ENCODE measurements around the gene GOLGA6D. TPM values are rescaled to one million over a fixed set of nuclear protein-coding genes. Genes with fewer than 3 reads are reported as not detected.

GOLGA6D gene
- total and polyA plus RNA-seq, 2 of the 4 experiments (the other 2 are of a cell fraction) = not detected

DNA sequence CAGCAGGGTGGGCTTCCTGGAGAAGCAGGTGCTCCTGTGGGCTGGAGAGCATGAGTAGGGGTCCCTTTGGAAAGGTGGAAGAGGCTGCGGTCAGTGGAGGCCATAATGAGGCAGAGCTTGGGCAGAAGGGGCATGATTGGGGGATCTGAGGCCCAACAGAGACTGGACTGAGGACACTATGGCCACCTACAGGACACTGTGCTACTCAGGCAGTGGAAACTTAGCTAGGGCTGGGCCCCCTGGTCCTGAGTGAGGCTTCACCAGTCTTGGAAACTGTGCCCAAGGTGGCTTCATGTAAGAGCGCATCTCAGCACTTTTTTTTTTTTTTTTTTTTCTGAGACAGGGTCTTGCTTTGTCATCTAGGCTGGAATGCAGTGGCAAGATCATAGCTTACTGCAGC is 46.9 kb downstream of the GOLGA6D start:
- Histone ChIP-seq H3K79me1 (ENCODE audit: low read depth in 1 of 2, low read length in 2 of 2) (no peaks in the 10 kb centered on the region), H4K5ac (ENCODE audit: low read depth, low read length) (no peak overlapping the region), H2BK15ac (ENCODE audit: low read depth, low read length) (no peak overlapping the region), H3K9me3 (ENCODE audit: control insufficient read depth, insufficient read depth, low read length) (no peaks in the 10 kb centered on the region), H2BK20ac (ENCODE audit: low read depth, low read length) (no peak overlapping the region), H3K27me3 (ENCODE audit: control insufficient read depth, insufficient read depth, low read length) (peaks cover 12% of the 10 kb centered on the region), H3K4me2 (ENCODE audit: low read depth, low read length) (no peak overlapping the region), H3K14ac (replicated peaks; ENCODE audit: low read depth, low read length) (no peak overlapping the region), H2BK5ac (ENCODE audit: low read depth, low read length, poor library complexity, severe bottlenecking) (no peak overlapping the region), H3K4ac (ENCODE audit: low read depth, low read length) (no peak overlapping the region), H2AK9ac (replicated peaks; ENCODE audit: low read depth, low read length, poor library complexity) (no peak overlapping the region), H3K9ac (ENCODE audit: low read depth, low read length) (no peak overlapping the region), H3K36me3 (ENCODE audit: control insufficient read depth, insufficient read depth, low read length) (no peaks in the 10 kb centered on the region), H2BK120ac (ENCODE audit: low read depth, low read length) (no peak overlapping the region), H3K9me1 (ENCODE audit: insufficient read depth, low read length) (no peaks in the 10 kb centered on the region), H3K23ac (ENCODE audit: low read depth, low read length) (no peak overlapping the region), H3K4me1 (ENCODE audit: control insufficient read depth, insufficient read depth, low read length) (no peaks in the 10 kb centered on the region), H3K27ac (ENCODE audit: insufficient read depth, low read length) (no peak overlapping the region), H4K20me1 (ENCODE audit: insufficient read depth, low read length) (no peaks in the 10 kb centered on the region), H3K56ac (ENCODE audit: extremely low read depth, insufficient read depth, low read length) (no peak overlapping the region), H3K18ac (ENCODE audit: low read depth, low read length) (no peak overlapping the region), H3K4me3 (ENCODE audit: insufficient read depth, low read depth, low read length) (no peak overlapping the region), H4K8ac (ENCODE audit: low read depth in 2 of 2, low read length in 2 of 2) (no peak overlapping the region), H2AK5ac (ENCODE audit: low read depth, low read length) (no peak overlapping the region), H2AFZ (replicated peaks; ENCODE audit: low read length, poor library complexity) (no peak overlapping the region), H4K91ac (ENCODE audit: insufficient read depth, low read depth, low read length) (no peak overlapping the region)
- BruUV-seq (replicated peaks) = no TSS peak
- dilution Hi-C loops (cut with HindIII; ENCODE audit: low sequenced_read_pairs, unreplicated experiment) = no loop called here
- TF ChIP-seq BHLHE40 (IDR thresholded peaks at IDR 0.05; ENCODE audit: low read depth, low read length) = no peak
- no peak for TF ChIP-seq MXI1 (IDR thresholded peaks at IDR 0.05; ENCODE audit: borderline replicate concordance, low read depth, low read length)
- no peak for TF ChIP-seq NFE2L2 (IDR thresholded peaks at IDR 0.05; ENCODE audit: low read depth, low read length)
- TF ChIP-seq CHD1 (IDR thresholded peaks at IDR 0.05; ENCODE audit: low read depth, low read length) = no peak
- TF ChIP-seq CTCF (conservative IDR thresholded peaks at IDR 0.05; ENCODE audit: low read depth, low read length) = no peak
- no peak for TF ChIP-seq RFX5 (IDR thresholded peaks at IDR 0.05; ENCODE audit: low read depth, low read length)
- TF ChIP-seq MAFK (IDR thresholded peaks at IDR 0.05; ENCODE audit: low read depth, low read length) = no peak
- TF ChIP-seq MAZ (IDR thresholded peaks at IDR 0.05; ENCODE audit: borderline replicate concordance, low read depth, low read length) = no peak
- no peak for TF ChIP-seq RCOR1 (IDR thresholded peaks at IDR 0.05; ENCODE audit: insufficient replicate concordance, low read length)
- TF ChIP-seq, protein P1, sequence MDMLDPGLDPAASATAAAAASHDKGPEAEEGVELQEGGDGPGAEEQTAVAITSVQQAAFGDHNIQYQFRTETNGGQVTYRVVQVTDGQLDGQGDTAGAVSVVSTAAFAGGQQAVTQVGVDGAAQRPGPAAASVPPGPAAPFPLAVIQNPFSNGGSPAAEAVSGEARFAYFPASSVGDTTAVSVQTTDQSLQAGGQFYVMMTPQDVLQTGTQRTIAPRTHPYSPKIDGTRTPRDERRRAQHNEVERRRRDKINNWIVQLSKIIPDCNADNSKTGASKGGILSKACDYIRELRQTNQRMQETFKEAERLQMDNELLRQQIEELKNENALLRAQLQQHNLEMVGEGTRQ (IDR thresholded peaks at IDR 0.05; ENCODE audit: low read depth, low read length) = no peak
- TF ChIP-seq CEBPB (IDR thresholded peaks at IDR 0.05; ENCODE audit: low read depth, low read length) = no peak
- TF ChIP-seq POLR2A (IDR thresholded peaks at IDR 0.05; ENCODE audit: low read depth, low read length) = no peak
- TF ChIP-seq SMC3 (IDR thresholded peaks at IDR 0.05; ENCODE audit: low read depth, low read length) = no peak
- no peak for TF ChIP-seq ELK1 (IDR thresholded peaks at IDR 0.05; ENCODE audit: borderline replicate concordance, low read depth, low read length)
- 86% methylated on average over 1 of the region's 2 CpGs; no CpG with 5 or more reads in 1 of the 2 experiments for WGBS, 2 experiments (ENCODE audit: extremely low coverage in 2 of 2, insufficient read length in 1 of 2)
- ChIA-PET CTCF (no interaction called here), POLR2A (ENCODE audit: unreplicated experiment) (no interaction called here)
- in situ Hi-C loops (cut with MboI; ENCODE audit: low sequenced_read_pairs) = no loop called here
- ATAC-seq (ENCODE audit: low read depth) (no peak), DNase-seq (no peak)
- intact Hi-C loops (cut with micrococcal nuclease) = no loop called here
